Glutamatergic neuron (in vitro differentiated cells): Measurements from ENCODE around the gene CSRNP2. TPM values are rescaled to one million over a fixed set of nuclear protein-coding genes. Genes with fewer than 3 reads are reported as not detected.

ENCODE experiments used
- DNase-seq: peaks from one replicate; pipeline ENCODE4 v3.0.0; 2022
- H3K27ac Mint-ChIP-seq: one replicate; pipeline ENCODE4 v1.8.0; 2020; ENCODE audit warnings: mild to moderate bottlenecking, mixed read lengths, inconsistent platforms; ENCODE audit not compliant: unreplicated experiment
- H3K27me3 Mint-ChIP-seq: one replicate; pipeline ENCODE4 v1.8.0; 2020; ENCODE audit warnings: mild to moderate bottlenecking, moderate library complexity, mixed read lengths, inconsistent platforms; ENCODE audit not compliant: unreplicated experiment
- H3K36me3 Mint-ChIP-seq: one replicate; pipeline ENCODE4 v1.8.0; 2020; ENCODE audit warnings: mild to moderate bottlenecking, mixed read lengths, inconsistent platforms; ENCODE audit not compliant: unreplicated experiment
- H3K4me1 Mint-ChIP-seq: one replicate; pipeline ENCODE4 v1.8.0; 2020; ENCODE audit warnings: mild to moderate bottlenecking, low read depth, mixed read lengths, inconsistent platforms; ENCODE audit not compliant: unreplicated experiment
- H3K4me3 Mint-ChIP-seq: one replicate; pipeline ENCODE4 v1.8.0; 2020; ENCODE audit warnings: mild to moderate bottlenecking, mixed read lengths, inconsistent platforms; ENCODE audit not compliant: unreplicated experiment
- H3K9me3 Mint-ChIP-seq: one replicate; pipeline ENCODE4 v1.8.0; 2020; ENCODE audit warnings: mild to moderate bottlenecking, moderate library complexity, mixed read lengths, inconsistent platforms; ENCODE audit not compliant: unreplicated experiment
- CTCF ChIP-seq: fragments of 200-600 bp; sonication (generic); IDR thresholded peaks from one replicate; pipeline ENCODE4 v1.5.0; 2021; ENCODE audit not compliant: partially characterized antibody, unreplicated experiment
- long read RNA-seq: library from polyadenylated mRNA; unstranded; transcript quantifications from one replicate; pipeline ENCODE4 v2.0.0, GENCODE V29; 2020; ENCODE audit not compliant: unreplicated experiment
- total RNA-seq: library from RNA; stranded (reverse); fragmentation: NEBNext Ultra II Directional; extraction: Animal tissue kit (Norgen Biotek cat#: 25700); gene quantifications from one replicate; pipeline ENCODE4 v1.2.1, GENCODE V29; 2021; ENCODE audit not compliant: unreplicated experiment

The CSRNP2 gene
- total RNA-seq = 90.6 TPM
- long read RNA-seq, partial matches to known transcripts = 1 of 1 reads
- long read RNA-seq, other reads (novel, unspliced or antisense) = 0 of 1 reads

GRCh38 chr12:51083126-51083833, at the start of gene CSRNP2:
CSRNP2 (minus strand) TSS chr12:51083596; CDS start chr12:51076561, 7,035 bp downstream.
- Mint-ChIP-seq H3K4me1 (peaks cover 9% of the 10 kb centered on the region), H3K9me3 (no peaks in the 10 kb centered on the region), H3K36me3 (no peaks in the 10 kb centered on the region), H3K27me3 (peaks cover 3% of the 10 kb centered on the region), H3K4me3 (peak within 1 kb of the TSS; percentile 97), H3K27ac (peak within 1 kb of the TSS; percentile 96)
- peak; percentile 96 for DNase-seq
- no peak for TF ChIP-seq CTCF

GRCh38 chr12:51132693-51133092, 49.3 kb upstream of the CSRNP2 start:
- Mint-ChIP-seq H3K4me1 (no peaks in the 10 kb centered on the region), H3K27ac (no peak overlapping the region), H3K36me3 (no peaks in the 10 kb centered on the region), H3K9me3 (peaks cover 2% of the 10 kb centered on the region), H3K27me3 (no peaks in the 10 kb centered on the region), H3K4me3 (no peak overlapping the region)
- no peak for TF ChIP-seq CTCF
- DNase-seq = no peak

- Mint-ChIP-seq H3K4me3 (no peak overlapping the region), H3K36me3 (no peaks in the 10 kb centered on the region), H3K27me3 (no peaks in the 10 kb centered on the region), H3K27ac (no peak overlapping the region), H3K4me1 (no peaks in the 10 kb centered on the region), H3K9me3 (peaks cover 2% of the 10 kb centered on the region)
- no peak for TF ChIP-seq CTCF
- DNase-seq = no peak
Measured at GRCh38 chr12:51131745-51132521, 48.5 kb upstream of the CSRNP2 start.

- DNase-seq = no peak
- Mint-ChIP-seq H3K27ac (no peak overlapping the region), H3K36me3 (no peaks in the 10 kb centered on the region), H3K9me3 (peaks cover 2% of the 10 kb centered on the region), H3K4me3 (no peak overlapping the region), H3K4me1 (peaks cover 3% of the 10 kb centered on the region), H3K27me3 (no peaks in the 10 kb centered on the region)
- TF ChIP-seq CTCF = no peak
Measured at GRCh38 chr12:51128919-51129318, 45.5 kb upstream of the CSRNP2 start.
